ENCODE data around the gene PTPN23.

DNA sequence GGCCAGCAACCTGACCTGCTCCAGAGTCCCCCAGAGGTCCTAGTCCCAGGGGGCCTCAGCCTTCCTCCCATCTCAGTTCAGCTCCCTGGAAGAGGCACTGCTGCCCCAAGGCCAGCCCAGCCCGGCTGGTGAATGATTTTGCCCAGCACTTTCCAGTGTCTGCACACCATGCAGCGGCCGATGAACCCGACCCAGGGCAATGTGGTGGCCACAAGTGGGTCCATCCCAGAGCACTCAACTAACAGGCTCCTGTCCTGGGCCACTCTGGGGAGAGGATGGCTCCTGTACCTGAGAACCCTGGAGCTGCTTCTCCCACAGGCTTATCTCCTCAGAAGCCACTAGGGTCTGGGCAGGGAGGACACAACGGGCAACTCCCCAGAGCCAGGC, 39.2 kb downstream of the PTPN23 start:
- no peak for TF ChIP-seq CTCF (IDR thresholded peaks at IDR 0.05; ENCODE audit: insufficient read depth, low read depth, low read length)
- TF ChIP-seq EZH2 (IDR thresholded peaks at IDR 0.05; ENCODE audit: insufficient read depth, low read length): no peak

Measured in astrocyte (in vitro differentiated cells and primary cell).